HepG2 (cell line): ENCODE data around the gene PAK1IP1. TPM values are rescaled to one million over a fixed set of nuclear protein-coding genes. Genes with fewer than 3 reads are reported as not detected.

Source experiments
- NR1H2 ChIP-seq: sonication (generic); formaldehyde crosslinking; IDR thresholded peaks from 2 replicates; pipeline ENCODE4 v1.8.1; 2022; ENCODE audit warnings: low read depth, missing genetic modification reagents, borderline replicate concordance
- PHF5A ChIP-seq: IDR thresholded peaks from one replicate; pipeline ENCODE4 v1.6.1; 2018; ENCODE audit warnings: low read depth, missing genetic modification reagents; ENCODE audit not compliant: unreplicated experiment
- SNRNP70 ChIP-seq: fragments of 200-400 bp; formaldehyde crosslinking; IDR thresholded peaks from 2 replicates; pipeline ENCODE4 v1.6.1; 2017; ENCODE audit warnings: mild to moderate bottlenecking, low read depth, low read length, moderate library complexity
- U2AF1 ChIP-seq: fragments of 200-400 bp; formaldehyde crosslinking; optimal IDR thresholded peaks from 2 replicates; pipeline ENCODE3; 2017; ENCODE audit warnings: mild to moderate bottlenecking, low read depth, low read length
- ZFP41 ChIP-seq: sonication (generic); formaldehyde crosslinking; IDR thresholded peaks from 2 replicates; pipeline ENCODE4 v1.4.0; 2020; ENCODE audit warnings: mild to moderate bottlenecking, missing genetic modification reagents, borderline replicate concordance
- ZNF431 ChIP-seq: sonication (generic); formaldehyde crosslinking; IDR thresholded peaks from 2 replicates; pipeline ENCODE4 v1.9.0; 2022; ENCODE audit warnings: missing genetic modification reagents, low read depth, mild to moderate bottlenecking, borderline replicate concordance
- ZNF446 ChIP-seq: sonication (generic); formaldehyde crosslinking; IDR thresholded peaks from 2 replicates; pipeline ENCODE4 v1.5.0; 2020; ENCODE audit warnings: mild to moderate bottlenecking, missing genetic modification reagents
- ZNF607 ChIP-seq: sonication (generic); formaldehyde crosslinking; IDR thresholded peaks from 2 replicates; pipeline ENCODE4 v1.5.1; 2020; ENCODE audit warnings: missing genetic modification reagents, mild to moderate bottlenecking, borderline replicate concordance
- ZNF644 ChIP-seq: IDR thresholded peaks from 2 replicates; pipeline ENCODE4 v1.6.1; 2016; ENCODE audit warnings: low read depth
- ZNF773 ChIP-seq: sonication (generic); formaldehyde crosslinking; IDR thresholded peaks from 2 replicates; pipeline ENCODE4 v1.4.0; 2020; ENCODE audit warnings: missing genetic modification reagents, borderline replicate concordance
- ZNF781 ChIP-seq: sonication (generic); formaldehyde crosslinking; IDR thresholded peaks from 2 replicates; pipeline ENCODE4 v1.5.1; 2020; ENCODE audit warnings: borderline replicate concordance, mild to moderate bottlenecking, missing genetic modification reagents; ENCODE audit errors: not compliant biosample characterization
- ZSCAN12 ChIP-seq: sonication (generic); formaldehyde crosslinking; IDR thresholded peaks from 2 replicates; pipeline ENCODE4 v1.9.0; 2021; ENCODE audit warnings: mild to moderate bottlenecking, missing genetic modification reagents
- polyA plus RNA-seq, 8 experiments: library from polyadenylated mRNA; depleted of rRNA in 3 of 8; stranded (reverse) in 7 of 8; unstranded in 1 of 8; fragments of >200 nt; fragmentation: Illumina TruSeq in 4 of 8; extraction: Trizol in 4 of 8; gene quantifications; 2 replicates each; pipeline versions ENCODE4 v1.2.1 to v1.2.3, GENCODE V29; 2011 to 2016; ENCODE audit warnings: low read depth in 4 of 8, missing spikeins in 1 of 8, mixed read lengths in 1 of 8; ENCODE audit not compliant: insufficient read depth in 1 of 8
- total RNA-seq, 5 experiments: library from RNA; depleted of rRNA; stranded (reverse); fragments of >200 nt; fragmentation: Illumina TruSeq; extraction: Trizol; gene quantifications; 2 replicates each; pipeline ENCODE4 v1.2.3, GENCODE V29; 2016; ENCODE audit warnings: low read depth in 1 of 5
- TF ChIP-seq, protein P1 (sequence below): sonication (generic); formaldehyde crosslinking; IDR thresholded peaks from 2 replicates; pipeline ENCODE4 v1.5.0; 2020; ENCODE audit warnings: missing genetic modification reagents
- TF ChIP-seq, protein P2 (sequence below): IDR thresholded peaks from 2 replicates; pipeline ENCODE4 v1.6.1; 2016; ENCODE audit warnings: missing compliant biosample characterization, missing genetic modification reagents, borderline replicate concordance
- TF ChIP-seq, protein P3 (sequence below): sonication (generic); formaldehyde crosslinking; conservative IDR thresholded peaks from 2 replicates; pipeline ENCODE4 v1.4.0; 2020; ENCODE audit warnings: missing genetic modification reagents
- TF ChIP-seq, protein P4 (sequence below), 2 experiments: IDR thresholded peaks; 2 replicates each; pipeline ENCODE4 v1.6.1; 2011 to 2012; ENCODE audit warnings: low read length in 2 of 2, borderline replicate concordance in 1 of 2, low read depth in 1 of 2, mild to moderate bottlenecking in 1 of 2, moderate library complexity in 1 of 2
- TF ChIP-seq, protein P5 (sequence below): sonication (generic); formaldehyde crosslinking; IDR thresholded peaks from 2 replicates; pipeline ENCODE4 v1.9.0; 2021; ENCODE audit warnings: missing genetic modification reagents, borderline replicate concordance

PAK1IP1 gene
- total and polyA plus RNA-seq, 2 of the 13 experiments (the other 11 are each of a cell fraction or from before 2014, with no cell fraction given): 23.4 to 66.2 TPM

DNA sequence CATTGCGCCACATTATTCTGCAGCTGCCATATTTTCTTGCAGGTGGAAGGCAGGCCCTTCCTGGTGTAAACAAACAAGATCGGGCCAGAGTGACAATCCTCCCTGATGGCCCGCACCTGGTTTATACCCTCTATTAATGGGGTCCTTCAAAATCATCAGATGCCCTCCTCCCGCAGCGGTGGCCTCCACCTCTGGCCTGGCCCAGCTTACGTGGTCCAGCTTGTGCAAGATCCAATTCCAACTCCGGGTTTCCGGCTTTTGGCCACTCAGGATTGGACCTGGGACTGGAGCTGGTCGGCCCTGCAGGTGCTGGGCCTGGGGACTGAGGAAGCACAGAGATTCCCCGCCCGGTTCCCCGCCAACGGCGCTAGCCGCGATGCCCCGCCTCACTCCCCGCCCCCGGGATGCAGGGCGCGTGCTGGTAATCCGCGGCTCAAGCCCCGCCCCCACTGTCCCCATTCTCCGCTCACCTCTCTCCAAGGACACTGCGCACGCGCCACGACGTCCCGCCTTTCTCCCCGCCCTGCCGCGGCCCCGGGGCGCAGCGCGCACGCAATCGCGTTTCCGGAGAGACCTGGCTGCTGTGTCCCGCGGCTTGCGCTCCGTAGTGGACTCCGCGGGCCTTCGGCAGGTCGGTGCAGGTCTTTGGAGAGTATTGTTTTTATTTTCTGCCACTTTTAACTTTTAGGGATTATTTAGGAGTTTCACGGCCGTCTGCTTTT is 52.6 kb downstream of the PAK1IP1 start, which contains the start of gene TMEM14B (continued):
- TF ChIP-seq, protein P1, sequence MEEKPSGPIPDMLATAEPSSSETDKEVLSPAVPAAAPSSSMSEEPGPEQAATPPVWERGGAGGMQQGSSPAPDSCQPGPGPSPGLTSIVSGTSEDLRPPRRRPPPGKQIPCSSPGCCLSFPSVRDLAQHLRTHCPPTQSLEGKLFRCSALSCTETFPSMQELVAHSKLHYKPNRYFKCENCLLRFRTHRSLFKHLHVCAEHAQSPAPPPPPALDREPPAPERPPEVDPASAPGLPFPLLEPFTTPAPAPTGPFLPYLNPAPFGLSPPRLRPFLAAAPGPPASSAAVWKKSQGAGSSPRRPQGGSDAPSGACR (CRISPR knock-in tag): peak; percentile 87
- TF ChIP-seq ZNF781 (CRISPR knock-in tag): peak; percentile 93
- TF ChIP-seq ZNF607: peak; percentile 86
- TF ChIP-seq U2AF1: no peak
- no peak; the same call in 1 of the 2 replicates for TF ChIP-seq ZNF431 (CRISPR knock-in tag)
- no peak for TF ChIP-seq PHF5A (CRISPR knock-in tag)
- no peak for TF ChIP-seq ZFP41 (CRISPR knock-in tag)
- TF ChIP-seq ZNF644 (CRISPR knock-in tag): peak; percentile 68
- TF ChIP-seq, protein P2, sequence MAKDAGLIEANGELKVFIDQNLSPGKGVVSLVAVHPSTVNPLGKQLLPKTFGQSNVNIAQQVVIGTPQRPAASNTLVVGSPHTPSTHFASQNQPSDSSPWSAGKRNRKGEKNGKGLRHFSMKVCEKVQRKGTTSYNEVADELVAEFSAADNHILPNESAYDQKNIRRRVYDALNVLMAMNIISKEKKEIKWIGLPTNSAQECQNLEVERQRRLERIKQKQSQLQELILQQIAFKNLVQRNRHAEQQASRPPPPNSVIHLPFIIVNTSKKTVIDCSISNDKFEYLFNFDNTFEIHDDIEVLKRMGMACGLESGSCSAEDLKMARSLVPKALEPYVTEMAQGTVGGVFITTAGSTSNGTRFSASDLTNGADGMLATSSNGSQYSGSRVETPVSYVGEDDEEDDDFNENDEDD (CRISPR knock-in tag): peak; percentile 95
- no peak for TF ChIP-seq SNRNP70
- no peak; the same call in 1 of the 2 replicates for TF ChIP-seq ZNF773 (CRISPR knock-in tag)
- TF ChIP-seq, protein P3, sequence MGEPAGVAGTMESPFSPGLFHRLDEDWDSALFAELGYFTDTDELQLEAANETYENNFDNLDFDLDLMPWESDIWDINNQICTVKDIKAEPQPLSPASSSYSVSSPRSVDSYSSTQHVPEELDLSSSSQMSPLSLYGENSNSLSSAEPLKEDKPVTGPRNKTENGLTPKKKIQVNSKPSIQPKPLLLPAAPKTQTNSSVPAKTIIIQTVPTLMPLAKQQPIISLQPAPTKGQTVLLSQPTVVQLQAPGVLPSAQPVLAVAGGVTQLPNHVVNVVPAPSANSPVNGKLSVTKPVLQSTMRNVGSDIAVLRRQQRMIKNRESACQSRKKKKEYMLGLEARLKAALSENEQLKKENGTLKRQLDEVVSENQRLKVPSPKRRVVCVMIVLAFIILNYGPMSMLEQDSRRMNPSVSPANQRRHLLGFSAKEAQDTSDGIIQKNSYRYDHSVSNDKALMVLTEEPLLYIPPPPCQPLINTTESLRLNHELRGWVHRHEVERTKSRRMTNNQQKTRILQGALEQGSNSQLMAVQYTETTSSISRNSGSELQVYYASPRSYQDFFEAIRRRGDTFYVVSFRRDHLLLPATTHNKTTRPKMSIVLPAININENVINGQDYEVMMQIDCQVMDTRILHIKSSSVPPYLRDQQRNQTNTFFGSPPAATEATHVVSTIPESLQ (CRISPR knock-in tag): peak; percentile 92
- TF ChIP-seq ZNF446 (CRISPR knock-in tag): peak; percentile 91; the same call in 1 of the 2 replicates
- TF ChIP-seq, protein P4, sequence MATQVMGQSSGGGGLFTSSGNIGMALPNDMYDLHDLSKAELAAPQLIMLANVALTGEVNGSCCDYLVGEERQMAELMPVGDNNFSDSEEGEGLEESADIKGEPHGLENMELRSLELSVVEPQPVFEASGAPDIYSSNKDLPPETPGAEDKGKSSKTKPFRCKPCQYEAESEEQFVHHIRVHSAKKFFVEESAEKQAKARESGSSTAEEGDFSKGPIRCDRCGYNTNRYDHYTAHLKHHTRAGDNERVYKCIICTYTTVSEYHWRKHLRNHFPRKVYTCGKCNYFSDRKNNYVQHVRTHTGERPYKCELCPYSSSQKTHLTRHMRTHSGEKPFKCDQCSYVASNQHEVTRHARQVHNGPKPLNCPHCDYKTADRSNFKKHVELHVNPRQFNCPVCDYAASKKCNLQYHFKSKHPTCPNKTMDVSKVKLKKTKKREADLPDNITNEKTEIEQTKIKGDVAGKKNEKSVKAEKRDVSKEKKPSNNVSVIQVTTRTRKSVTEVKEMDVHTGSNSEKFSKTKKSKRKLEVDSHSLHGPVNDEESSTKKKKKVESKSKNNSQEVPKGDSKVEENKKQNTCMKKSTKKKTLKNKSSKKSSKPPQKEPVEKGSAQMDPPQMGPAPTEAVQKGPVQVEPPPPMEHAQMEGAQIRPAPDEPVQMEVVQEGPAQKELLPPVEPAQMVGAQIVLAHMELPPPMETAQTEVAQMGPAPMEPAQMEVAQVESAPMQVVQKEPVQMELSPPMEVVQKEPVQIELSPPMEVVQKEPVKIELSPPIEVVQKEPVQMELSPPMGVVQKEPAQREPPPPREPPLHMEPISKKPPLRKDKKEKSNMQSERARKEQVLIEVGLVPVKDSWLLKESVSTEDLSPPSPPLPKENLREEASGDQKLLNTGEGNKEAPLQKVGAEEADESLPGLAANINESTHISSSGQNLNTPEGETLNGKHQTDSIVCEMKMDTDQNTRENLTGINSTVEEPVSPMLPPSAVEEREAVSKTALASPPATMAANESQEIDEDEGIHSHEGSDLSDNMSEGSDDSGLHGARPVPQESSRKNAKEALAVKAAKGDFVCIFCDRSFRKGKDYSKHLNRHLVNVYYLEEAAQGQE (IDR thresholded peaks at IDR 0.05; ENCODE audit: borderline replicate concordance in 1 of 2, low read depth in 1 of 2, low read length in 2 of 2): peak in 1 of 2 experiments; percentile 51; a peak in 1 of 4 replicates
- TF ChIP-seq ZSCAN12 (CRISPR knock-in tag): peak; percentile 86
- no peak for TF ChIP-seq NR1H2 (CRISPR knock-in tag)
- TF ChIP-seq, protein P5, sequence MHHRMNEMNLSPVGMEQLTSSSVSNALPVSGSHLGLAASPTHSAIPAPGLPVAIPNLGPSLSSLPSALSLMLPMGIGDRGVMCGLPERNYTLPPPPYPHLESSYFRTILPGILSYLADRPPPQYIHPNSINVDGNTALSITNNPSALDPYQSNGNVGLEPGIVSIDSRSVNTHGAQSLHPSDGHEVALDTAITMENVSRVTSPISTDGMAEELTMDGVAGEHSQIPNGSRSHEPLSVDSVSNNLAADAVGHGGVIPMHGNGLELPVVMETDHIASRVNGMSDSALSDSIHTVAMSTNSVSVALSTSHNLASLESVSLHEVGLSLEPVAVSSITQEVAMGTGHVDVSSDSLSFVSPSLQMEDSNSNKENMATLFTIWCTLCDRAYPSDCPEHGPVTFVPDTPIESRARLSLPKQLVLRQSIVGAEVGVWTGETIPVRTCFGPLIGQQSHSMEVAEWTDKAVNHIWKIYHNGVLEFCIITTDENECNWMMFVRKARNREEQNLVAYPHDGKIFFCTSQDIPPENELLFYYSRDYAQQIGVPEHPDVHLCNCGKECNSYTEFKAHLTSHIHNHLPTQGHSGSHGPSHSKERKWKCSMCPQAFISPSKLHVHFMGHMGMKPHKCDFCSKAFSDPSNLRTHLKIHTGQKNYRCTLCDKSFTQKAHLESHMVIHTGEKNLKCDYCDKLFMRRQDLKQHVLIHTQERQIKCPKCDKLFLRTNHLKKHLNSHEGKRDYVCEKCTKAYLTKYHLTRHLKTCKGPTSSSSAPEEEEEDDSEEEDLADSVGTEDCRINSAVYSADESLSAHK (CRISPR knock-in tag): peak; percentile 20; the same call in 1 of the 2 replicates
